ENCODE measurements around the gene ACOXL.
"Not testable (repeated sequence)": the region's sequence is repeated elsewhere in the genome, so short reads cannot be mapped to it uniquely, and the experiment has no call there.

The ACOXL gene

GRCh38 chr2:110834134-110834827, 101.9 kb downstream of the ACOXL start:
- no peak for DNase-seq

- DNase-seq = no peak
Observed at GRCh38 chr2:110836671-110837070, 104.3 kb downstream of the ACOXL start.

GRCh38 chr2:110837446-110838409, 105.4 kb downstream of the ACOXL start:
- DNase-seq = no peak

GRCh38 chr2:110838657-110839384, 106.4 kb downstream of the ACOXL start:
- DNase-seq = no peak

GRCh38 chr2:110840508-110840907, 108.1 kb downstream of the ACOXL start:
- DNase-seq = no peak

- DNase-seq = no peak
Observed at GRCh38 chr2:110842048-110842447, 109.7 kb downstream of the ACOXL start.

GRCh38 chr2:110843496-110843895, 111.1 kb downstream of the ACOXL start:
- no peak for DNase-seq

- DNase-seq = no peak
Observed at GRCh38 chr2:110843959-110844510, 111.7 kb downstream of the ACOXL start.

- no peak for DNase-seq
Observed at GRCh38 chr2:110847651-110848050, 115.3 kb downstream of the ACOXL start.

GRCh38 chr2:110848071-110848470, 115.7 kb downstream of the ACOXL start:
- DNase-seq = no peak

GRCh38 chr2:110848519-110849030, 116.2 kb downstream of the ACOXL start:
- no peak for DNase-seq

- DNase-seq = no peak
Observed at GRCh38 chr2:110851531-110851930, 119.2 kb downstream of the ACOXL start.

- no peak for DNase-seq
Observed at GRCh38 chr2:110852051-110852450, 119.7 kb downstream of the ACOXL start.

GRCh38 chr2:110852541-110853263, 120.3 kb downstream of the ACOXL start:
- no peak for DNase-seq

- no peak for DNase-seq
Observed at GRCh38 chr2:110853516-110853915, 121.1 kb downstream of the ACOXL start.

GRCh38 chr2:110853948-110854347, 121.6 kb downstream of the ACOXL start:
- DNase-seq = no peak

GRCh38 chr2:110854355-110855081, 122.1 kb downstream of the ACOXL start:
- DNase-seq = no peak

GRCh38 chr2:110855841-110856240, 123.5 kb downstream of the ACOXL start:
- DNase-seq = not testable (repeated sequence)

GRCh38 chr2:110858135-110858725, 125.9 kb downstream of the ACOXL start:
- DNase-seq = no peak

- DNase-seq = no peak
Observed at GRCh38 chr2:110858993-110859701, 126.8 kb downstream of the ACOXL start.
